H9 (cell line): ENCODE measurements around the gene NPPC. TPM values are rescaled to one million over a fixed set of nuclear protein-coding genes. Genes with fewer than 3 reads are reported as not detected.

Experiments
- DNase-seq: peaks from one replicate; pipeline ENCODE4 v3.0.0-alpha.2; 2017
- H2AFZ ChIP-seq: one replicate; pipeline ENCODE4 v1.6.1; 2013; ENCODE audit warnings: mild to moderate bottlenecking, low read length, control low read depth, moderate library complexity
- H2AK5ac ChIP-seq: 2 replicates; pipeline ENCODE4 v1.6.1; 2013; ENCODE audit warnings: low read length, control low read depth, mixed read lengths; ENCODE audit not compliant: insufficient read length
- H2BK120ac ChIP-seq: one replicate; pipeline ENCODE4 v1.6.1; 2013; ENCODE audit warnings: low read depth, mild to moderate bottlenecking, low read length, control low read depth, inconsistent platforms; ENCODE audit not compliant: poor library complexity, severe bottlenecking
- H2BK12ac ChIP-seq: 2 replicates; pipeline ENCODE4 v1.6.1; 2013; ENCODE audit warnings: low read length, control low read depth, mixed read lengths, low read depth; ENCODE audit not compliant: insufficient read length
- H2BK15ac ChIP-seq: 2 replicates; pipeline ENCODE4 v1.6.1; 2013; ENCODE audit warnings: low read depth, low read length, control low read depth
- H2BK20ac ChIP-seq: one replicate; pipeline ENCODE4 v1.6.1; 2013; ENCODE audit warnings: low read depth, mild to moderate bottlenecking, low read length, control low read depth, inconsistent platforms; ENCODE audit not compliant: poor library complexity, severe bottlenecking
- H2BK5ac ChIP-seq: 2 replicates; pipeline ENCODE4 v1.6.1; 2013; ENCODE audit warnings: low read length, control low read depth, mixed read lengths; ENCODE audit not compliant: insufficient read length
- H3K14ac ChIP-seq: 2 replicates; pipeline ENCODE4 v1.6.1; 2013; ENCODE audit warnings: low read length, control low read depth; ENCODE audit not compliant: insufficient read depth
- H3K18ac ChIP-seq: 2 replicates; pipeline ENCODE4 v1.6.1; 2013; ENCODE audit warnings: low read depth, mild to moderate bottlenecking, mixed read lengths, low read length, control low read depth; ENCODE audit not compliant: insufficient read length
- H3K23ac ChIP-seq: 2 replicates; pipeline ENCODE4 v1.6.1; 2013; ENCODE audit warnings: low read length, control low read depth, mixed read lengths, low read depth; ENCODE audit not compliant: insufficient read length
- H3K23me2 ChIP-seq: 2 replicates; pipeline ENCODE4 v1.6.1; 2013; ENCODE audit warnings: low read depth, mild to moderate bottlenecking, mixed read lengths, low read length, control low read depth; ENCODE audit not compliant: insufficient read length, poor library complexity, severe bottlenecking
- H3K27ac ChIP-seq: 2 replicates; pipeline ENCODE4 v1.5.1; 2013; ENCODE audit warnings: low read length, control low read depth, mixed read lengths, low read depth; ENCODE audit not compliant: insufficient read length
- H3K27me3 ChIP-seq: 2 replicates; pipeline ENCODE4 v1.6.1; 2013; ENCODE audit warnings: low read length, control low read depth, inconsistent platforms; ENCODE audit not compliant: insufficient read depth
- H3K4ac ChIP-seq: 2 replicates; pipeline ENCODE4 v1.6.1; 2013; ENCODE audit warnings: low read depth, mild to moderate bottlenecking, control low read depth, inconsistent platforms, low read length, moderate library complexity
- H3K4me1 ChIP-seq: 2 replicates; pipeline ENCODE4 v1.6.1; 2013; ENCODE audit warnings: low read length, control low read depth, inconsistent platforms; ENCODE audit not compliant: insufficient read depth
- H3K4me2 ChIP-seq: 2 replicates; pipeline ENCODE4 v1.6.1; 2013; ENCODE audit warnings: low read length, control low read depth, mixed read lengths; ENCODE audit not compliant: insufficient read length, insufficient read depth
- H3K56ac ChIP-seq: 2 replicates; pipeline ENCODE4 v1.6.1; 2013; ENCODE audit warnings: low read depth, mild to moderate bottlenecking, mixed read lengths, low read length, control low read depth; ENCODE audit not compliant: insufficient read length
- H3K79me1 ChIP-seq: 2 replicates; pipeline ENCODE4 v1.6.1; 2013; ENCODE audit warnings: low read depth, mild to moderate bottlenecking, moderate library complexity, low read length, control low read depth, inconsistent platforms; ENCODE audit not compliant: insufficient read depth, poor library complexity, severe bottlenecking
- H3K79me2 ChIP-seq: 2 replicates; pipeline ENCODE4 v1.6.1; 2013; ENCODE audit warnings: low read length, control low read depth, inconsistent platforms; ENCODE audit not compliant: insufficient read depth
- H3K9ac ChIP-seq: 2 replicates; pipeline ENCODE4 v1.6.1; 2013; ENCODE audit warnings: low read length, control low read depth, mixed read lengths; ENCODE audit not compliant: insufficient read length; ENCODE audit errors: extremely low read depth
- H3K9me3 ChIP-seq: one replicate; pipeline ENCODE4 v1.6.1; 2013; ENCODE audit warnings: low read depth, low read length, inconsistent platforms; ENCODE audit not compliant: control insufficient read depth
- H3T11ph ChIP-seq: one replicate; pipeline ENCODE4 v1.6.1; 2013; ENCODE audit warnings: mild to moderate bottlenecking, low read length, control low read depth, inconsistent platforms
- H4K20me1 ChIP-seq: one replicate; pipeline ENCODE4 v1.6.1; 2013; ENCODE audit not compliant: control insufficient read depth, insufficient read length, insufficient read depth
- H4K5ac ChIP-seq: 2 replicates; pipeline ENCODE4 v1.6.1; 2013; ENCODE audit warnings: low read depth, mild to moderate bottlenecking, mixed read lengths, low read length, control low read depth; ENCODE audit not compliant: insufficient read length
- H4K8ac ChIP-seq: replicated peaks from 2 replicates; pipeline ENCODE4 v1.6.1; 2013; ENCODE audit warnings: low read length, control low read depth, mixed read lengths, low read depth; ENCODE audit not compliant: insufficient read length
- H4K91ac ChIP-seq: 2 replicates; pipeline ENCODE4 v1.6.1; 2013; ENCODE audit warnings: low read depth, mild to moderate bottlenecking, moderate library complexity, mixed read lengths, low read length, control low read depth; ENCODE audit not compliant: insufficient read length
- H3K27ac Mint-ChIP-seq, 3 experiments: 2 replicates in 2 of 3; 3 replicates in 1 of 3; pipeline ENCODE4 v1.8.0; 2020 to 2021; ENCODE audit warnings: mixed read lengths in 3 of 3, mild to moderate bottlenecking in 1 of 3, moderate library complexity in 1 of 3
- H3K27me3 Mint-ChIP-seq: 2 replicates; pipeline ENCODE4 v1.8.0; 2021; ENCODE audit warnings: low read depth, mild to moderate bottlenecking, moderate library complexity, mixed read lengths
- H3K36me3 Mint-ChIP-seq, 3 experiments: 2 replicates in 2 of 3; 3 replicates in 1 of 3; pipeline ENCODE4 v1.8.0; 2020 to 2021; ENCODE audit warnings: low read depth in 3 of 3, mixed read lengths in 3 of 3; ENCODE audit not compliant: insufficient read depth in 1 of 3
- H3K4me1 Mint-ChIP-seq, 2 experiments: 2 replicates each; pipeline ENCODE4 v1.8.0; 2020; ENCODE audit warnings: mixed read lengths in 2 of 2
- H3K4me3 Mint-ChIP-seq, 2 experiments: 2 replicates in 1 of 2; 3 replicates in 1 of 2; pipeline ENCODE4 v1.8.0; 2020 to 2021; ENCODE audit warnings: mild to moderate bottlenecking in 2 of 2, mixed read lengths in 2 of 2, moderate library complexity in 1 of 2
- H3K9me3 Mint-ChIP-seq, 2 experiments: 2 replicates in 1 of 2; 3 replicates in 1 of 2; pipeline ENCODE4 v1.8.0; 2020; ENCODE audit warnings: mild to moderate bottlenecking in 2 of 2, mixed read lengths in 2 of 2, moderate library complexity in 1 of 2
- CTCF ChIP-seq: fragments of 200-600 bp; sonication (generic); conservative IDR thresholded peaks from 3 replicates; pipeline ENCODE4 v1.8.0; 2021; ENCODE audit warnings: antibody characterized with exemption, mild to moderate bottlenecking
- WGBS: extraction: QIAGEN DNeasy Blood & Tissue Kit; methylation state at CpG from one replicate; pipeline ENCODE4 v1.1.7; 2013; ENCODE audit warnings: missing lambda C conversion rate, low lambda C conversion rate, mixed read lengths; ENCODE audit not compliant: insufficient read length; ENCODE audit errors: extremely low coverage; 5-methylcytosine and 5-hydroxymethylcytosine counted together
- total RNA-seq: library from RNA; stranded (reverse); gene quantifications from 2 replicates; pipeline ENCODE4 v1.2.1, GENCODE V29; 2021

The NPPC gene
- total RNA-seq, 1 experiment from 2014 or later: 1.1 TPM

DNA sequence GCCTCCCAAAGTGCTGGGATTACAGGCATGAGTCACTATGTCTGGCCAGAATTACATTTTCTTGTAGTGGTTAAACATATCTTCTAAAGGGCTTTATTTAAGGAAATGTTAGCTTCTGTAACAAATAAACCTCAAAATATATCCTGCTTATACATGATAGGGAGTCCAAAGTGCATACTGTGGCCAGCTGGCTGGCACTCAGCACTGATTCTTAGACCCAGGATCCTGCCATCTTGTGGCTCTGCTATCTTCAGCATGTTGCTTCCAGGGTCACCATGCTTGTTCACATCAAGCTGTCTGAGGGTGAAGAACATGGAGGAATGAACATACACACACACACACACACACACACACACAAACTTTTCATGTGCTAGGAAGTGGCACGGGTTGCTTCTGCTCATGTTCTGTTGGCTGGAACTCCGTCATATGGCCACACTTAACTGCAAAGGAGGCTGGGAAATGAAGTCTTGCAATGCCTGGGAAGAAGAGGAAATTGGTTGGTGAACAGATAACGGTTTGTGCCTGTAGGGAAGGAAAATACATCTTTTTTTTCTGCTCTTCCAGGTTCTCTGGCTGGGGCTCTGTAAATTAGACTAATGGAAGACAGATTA is 40.0 kb downstream of the NPPC start:
- H2BK5ac ChIP-seq: no peak overlapping the region
- no peak overlapping the region for H4K91ac ChIP-seq
- no peaks in the 10 kb centered on the region for H3K9me3 ChIP-seq
- no peak overlapping the region for H3K56ac ChIP-seq
- H2BK120ac ChIP-seq: no peak overlapping the region
- Mint-ChIP-seq H3K9me3 (peaks cover 7 to 9% of the 10 kb centered on the region in 2 experiments; a peak in 3 of 5 replicates), H3K27me3 (peaks cover 11% of the 10 kb centered on the region), H3K27ac (no peak overlapping the region), H3K4me1 (peaks cover 8% of the 10 kb centered on the region in 2 experiments), H3K4me3 (no peak overlapping the region), H3K36me3 (no peaks in the 10 kb centered on the region; a peak in 1 of 7 replicates)
- no peaks in the 10 kb centered on the region for H3K23me2 ChIP-seq
- H4K20me1 ChIP-seq: no peaks in the 10 kb centered on the region
- H2BK12ac ChIP-seq: no peak overlapping the region
- H3T11ph ChIP-seq: no peak overlapping the region
- H3K27me3 ChIP-seq: no peaks in the 10 kb centered on the region
- no CpG with 5 or more reads among the region's 3 CpGs for WGBS
- no peak for TF ChIP-seq CTCF
- H3K4ac ChIP-seq: no peak overlapping the region
- H3K9ac ChIP-seq: no peak overlapping the region
- H2AFZ ChIP-seq: no peak overlapping the region
- no peak overlapping the region for H4K8ac ChIP-seq
- H3K23ac ChIP-seq: no peak overlapping the region
- H2AK5ac ChIP-seq: no peak overlapping the region
- no peak overlapping the region for H3K27ac ChIP-seq
- no peak overlapping the region for H4K5ac ChIP-seq
- no peaks in the 10 kb centered on the region for H3K79me1 ChIP-seq
- H3K4me2 ChIP-seq: no peak overlapping the region
- H3K4me1 ChIP-seq: no peaks in the 10 kb centered on the region
- H2BK20ac ChIP-seq: no peak overlapping the region
- H3K18ac ChIP-seq: no peak overlapping the region
- H2BK15ac ChIP-seq: no peak overlapping the region
- no peak for DNase-seq
- no peak overlapping the region for H3K14ac ChIP-seq
- H3K79me2 ChIP-seq: no peaks in the 10 kb centered on the region
